H1 (cell line): ENCODE results near the gene MYO15B. TPM values are rescaled to one million over a fixed set of nuclear protein-coding genes. Genes with fewer than 3 reads are reported as not detected.
A peak's percentile ranks its signal among the peaks of the same experiment; 100 is the strongest.

ENCODE experiments used
- CTCF ChIP-seq, 3 experiments: IDR thresholded peaks; 1 replicate in 2 of 3; 2 replicates in 1 of 3; pipeline versions ENCODE4 v1.5.1 to v1.6.1; 2011; ENCODE audit warnings: low read length in 3 of 3, mild to moderate bottlenecking in 3 of 3, inconsistent platforms in 2 of 3, low read depth in 1 of 3, moderate library complexity in 1 of 3; ENCODE audit not compliant: insufficient read depth in 1 of 3; ENCODE audit errors: control extremely low read depth in 1 of 3
- EP300 ChIP-seq, 2 experiments: IDR thresholded peaks; 1 replicate in 1 of 2; 2 replicates in 1 of 2; pipeline ENCODE4 v1.6.1; 2011 to 2012; ENCODE audit warnings: low read depth in 2 of 2, low read length in 2 of 2, mild to moderate bottlenecking in 2 of 2, borderline replicate concordance in 1 of 2, inconsistent platforms in 1 of 2, moderate library complexity in 1 of 2
- GTF2F1 ChIP-seq: IDR thresholded peaks from 2 replicates; pipeline ENCODE4 v1.6.1; 2012; ENCODE audit warnings: low read depth, low read length, improper control_type of control experiment, borderline replicate concordance
- HDAC2 ChIP-seq, 2 experiments: fragments of 300-600 bp in 1 of 2; sonication (generic) in 1 of 2; IDR thresholded peaks; 2 replicates each; pipeline ENCODE4 v1.6.1; 2011 to 2012; ENCODE audit warnings: low read depth in 2 of 2, low read length in 2 of 2, mild to moderate bottlenecking in 2 of 2, moderate library complexity in 2 of 2, borderline replicate concordance in 1 of 2, inconsistent platforms in 1 of 2
- JUN ChIP-seq: IDR thresholded peaks from 2 replicates; pipeline ENCODE4 v1.6.1; 2011; ENCODE audit warnings: low read depth, mild to moderate bottlenecking, improper control_type of control experiment, low read length
- PHF8 ChIP-seq: fragments of 200-600 bp; sonication (generic); conservative IDR thresholded peaks from 2 replicates; pipeline ENCODE4 v1.7.1; 2012; ENCODE audit warnings: low read depth, mild to moderate bottlenecking, inconsistent platforms, low read length, moderate library complexity
- RAD21 ChIP-seq, 2 experiments: IDR thresholded peaks in 1 of 2; conservative IDR thresholded peaks in 1 of 2; 2 replicates each; pipeline ENCODE4 v1.6.1; 2011; ENCODE audit warnings: low read depth in 2 of 2, low read length in 2 of 2, improper control_type of control experiment in 1 of 2, inconsistent platforms in 1 of 2, mild to moderate bottlenecking in 1 of 2, moderate library complexity in 1 of 2
- RNF2 ChIP-seq: fragments of 200-900, 300-1000 bp; sonication (generic); IDR thresholded peaks from 2 replicates; pipeline ENCODE4 v1.7.1; 2016; ENCODE audit warnings: borderline replicate concordance, low read depth, mild to moderate bottlenecking, antibody characterized with exemption, low read length; ENCODE audit not compliant: poor library complexity, severe bottlenecking; ENCODE audit errors: missing control alignments
- SIN3A ChIP-seq, 2 experiments: IDR thresholded peaks in 1 of 2; conservative IDR thresholded peaks in 1 of 2; 2 replicates each; pipeline ENCODE4 v1.6.1; 2011 to 2012; ENCODE audit warnings: low read length in 2 of 2, improper control_type of control experiment in 1 of 2, low read depth in 1 of 2, mild to moderate bottlenecking in 1 of 2
- SP1 ChIP-seq: IDR thresholded peaks from 2 replicates; pipeline ENCODE4 v1.6.1; 2011; ENCODE audit warnings: low read depth, low read length
- SP4 ChIP-seq: IDR thresholded peaks from 2 replicates; pipeline ENCODE4 v1.6.1; 2012; ENCODE audit warnings: low read length, inconsistent platforms
- TAF1 ChIP-seq: IDR thresholded peaks from 2 replicates; pipeline ENCODE4 v1.6.1; 2011; ENCODE audit warnings: mild to moderate bottlenecking, low read depth, low read length
- TBP ChIP-seq: IDR thresholded peaks from 2 replicates; pipeline ENCODE4 v1.6.1; 2011; ENCODE audit warnings: low read depth, low read length, improper control_type of control experiment
- TCF12 ChIP-seq: IDR thresholded peaks from 2 replicates; pipeline ENCODE4 v1.6.1; 2011; ENCODE audit warnings: low read depth, mild to moderate bottlenecking, low read length
- polyA plus RNA-seq, 7 experiments: library from polyadenylated mRNA; depleted of rRNA in 3 of 7; stranded (reverse) in 5 of 7; unstranded in 2 of 7; fragments of >200 nt in 5 of 7; fragments of 200-250 nt in 2 of 7; gene quantifications; 1 replicate in 5 of 7; 2 replicates in 1 of 7; 4 replicates in 1 of 7; pipeline versions ENCODE4 v1.2.1 to v1.2.3, GENCODE V29; 2011 to 2013; ENCODE audit warnings: missing spikeins in 2 of 7, mixed read lengths in 2 of 7
- total RNA-seq: library from RNA; stranded (reverse); fragmentation: NEBNext Ultra II Directional; extraction: Animal tissue kit (Norgen Biotek cat#: 25700); gene quantifications from 2 replicates; pipeline ENCODE4 v1.2.1, GENCODE V29; 2021
- TF ChIP-seq, protein P1 (sequence below): IDR thresholded peaks from 2 replicates; pipeline ENCODE4 v1.6.1; 2011; ENCODE audit warnings: low read depth, mild to moderate bottlenecking, low read length; ENCODE audit not compliant: insufficient read depth
- TF ChIP-seq, protein P2 (sequence below): IDR thresholded peaks from 2 replicates; pipeline ENCODE4 v1.6.1; 2012; ENCODE audit warnings: inconsistent platforms

Gene MYO15B
- total and polyA plus RNA-seq, 2 of the 8 experiments (the other 6 are each of a cell fraction or from before 2014, with no cell fraction given) = 7.1 to 11.2 TPM

GRCh38 chr17:75549246-75550138 lies 38.1 kb upstream of the MYO15B start (continued):
- TF ChIP-seq, protein P1, sequence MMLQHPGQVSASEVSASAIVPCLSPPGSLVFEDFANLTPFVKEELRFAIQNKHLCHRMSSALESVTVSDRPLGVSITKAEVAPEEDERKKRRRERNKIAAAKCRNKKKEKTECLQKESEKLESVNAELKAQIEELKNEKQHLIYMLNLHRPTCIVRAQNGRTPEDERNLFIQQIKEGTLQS = no peak
- no peak for TF ChIP-seq EP300 (IDR thresholded peaks at IDR 0.05; ENCODE audit: borderline replicate concordance in 1 of 2, low read depth in 2 of 2, low read length in 2 of 2)
- TF ChIP-seq GTF2F1 = no peak
- no peak for TF ChIP-seq TCF12
- TF ChIP-seq HDAC2 (IDR thresholded peaks at IDR 0.05; ENCODE audit: borderline replicate concordance in 1 of 2, low read depth in 2 of 2, low read length in 2 of 2) = peak in 1 of 2 experiments; percentile 56; a peak in 1 of 4 replicates
- TF ChIP-seq RNF2 = no peak
- 0 out of 2 replicates have a peak, but pooled peaks have one; percentile 28 for TF ChIP-seq PHF8
- peak in 1 of 2 experiments; percentile 91; a peak in 2 of 4 replicates for TF ChIP-seq SIN3A (conservative IDR thresholded peaks at IDR 0.05 in 1 of 2, IDR thresholded peaks at IDR 0.05 in 1 of 2; ENCODE audit: low read depth in 1 of 2, low read length in 2 of 2)
- TF ChIP-seq, protein P2, sequence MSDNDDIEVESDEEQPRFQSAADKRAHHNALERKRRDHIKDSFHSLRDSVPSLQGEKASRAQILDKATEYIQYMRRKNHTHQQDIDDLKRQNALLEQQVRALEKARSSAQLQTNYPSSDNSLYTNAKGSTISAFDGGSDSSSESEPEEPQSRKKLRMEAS = peak; percentile 44
- TF ChIP-seq CTCF (IDR thresholded peaks at IDR 0.05; ENCODE audit: control extremely low read depth in 1 of 3, insufficient read depth in 1 of 3, low read depth in 1 of 3, low read length in 3 of 3) = peak in 1 of 3 experiments; percentile 6; a peak in 1 of 4 replicates
- TF ChIP-seq TBP = peak; percentile 24; the same call in 1 of the 2 replicates
- no peak for TF ChIP-seq JUN
- TF ChIP-seq RAD21 (IDR thresholded peaks at IDR 0.05 in 1 of 2, conservative IDR thresholded peaks at IDR 0.05 in 1 of 2; ENCODE audit: low read depth in 2 of 2, low read length in 2 of 2) = no peak; a peak in 1 of 4 replicates
- peak; percentile 36; the same call in 1 of the 2 replicates for TF ChIP-seq TAF1
- TF ChIP-seq SP1 = peak; percentile 16; the same call in 1 of the 2 replicates
- peak; percentile 91; the same call in 1 of the 2 replicates for TF ChIP-seq SP4
